Measurements from ENCODE around the gene DTD1. TPM values are rescaled to one million over a fixed set of nuclear protein-coding genes. Genes with fewer than 3 reads are reported as not detected.
"Not testable (repeated sequence)": the region's sequence is repeated elsewhere in the genome, so short reads cannot be mapped to it uniquely, and the experiment has no call there.

The DTD1 gene
- total RNA-seq, 2 experiments from 2014 or later, result 46.4 to 47.1 TPM

DNA sequence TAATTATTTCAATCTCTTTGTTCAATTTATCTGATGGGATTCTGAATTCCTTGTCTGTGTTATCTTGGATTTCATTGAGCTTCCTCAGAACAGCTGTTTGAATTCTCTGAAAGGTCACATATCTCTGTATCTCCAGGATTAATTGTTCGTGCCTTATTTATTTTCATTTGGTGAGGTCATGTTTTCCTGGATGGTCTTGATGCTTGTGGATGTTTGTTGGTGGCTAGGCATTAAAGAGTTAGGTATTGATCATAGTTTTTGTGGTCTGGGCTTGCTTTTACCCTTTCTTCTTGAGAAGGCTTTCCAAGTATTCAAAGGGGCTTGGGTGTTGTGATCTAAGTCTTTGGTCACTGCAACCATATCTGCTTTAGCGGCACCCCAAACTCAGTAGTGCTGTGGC, 186.4 kb downstream of the DTD1 start:
- Mint-ChIP-seq H3K9me3 (no peaks in the 10 kb centered on the region), H3K27ac (no peak overlapping the region), H3K4me1 (ENCODE audit: low read depth) (no peaks in the 10 kb centered on the region), H3K4me3 (no peak overlapping the region), H3K27me3 (ENCODE audit: low read depth) (peaks cover 3% of the 10 kb centered on the region), H3K36me3 (ENCODE audit: low read depth) (no peaks in the 10 kb centered on the region)
- no peak for DNase-seq
- intact Hi-C loops (cut with micrococcal nuclease), result no loop called here
- CTCF ChIA-PET, result no interaction called here

DNA sequence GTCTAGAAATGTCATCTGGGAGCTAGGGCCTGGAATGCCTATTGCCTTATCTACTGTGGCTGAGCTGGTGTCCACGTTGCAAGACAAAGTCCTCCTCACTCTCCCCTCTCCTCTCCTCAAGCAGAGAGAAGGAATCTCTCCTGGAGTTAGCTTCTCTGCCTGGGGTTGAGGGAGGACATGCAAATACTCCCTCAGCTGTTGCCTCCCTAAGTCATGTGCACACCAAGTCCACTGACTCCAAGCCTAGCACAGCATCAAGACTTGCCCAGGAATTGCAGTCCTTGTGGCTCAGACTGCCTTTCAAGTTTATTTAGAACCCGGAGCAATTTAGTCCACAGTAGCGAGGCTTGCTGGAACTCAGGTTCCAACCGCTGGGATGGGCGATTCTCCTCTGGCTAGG, 187.8 kb downstream of the DTD1 start:
- no peaks in the 10 kb centered on the region for H3K9me3 Mint-ChIP-seq
- H3K27ac Mint-ChIP-seq, result no peak overlapping the region
- CTCF ChIA-PET, result no interaction called here

DNA sequence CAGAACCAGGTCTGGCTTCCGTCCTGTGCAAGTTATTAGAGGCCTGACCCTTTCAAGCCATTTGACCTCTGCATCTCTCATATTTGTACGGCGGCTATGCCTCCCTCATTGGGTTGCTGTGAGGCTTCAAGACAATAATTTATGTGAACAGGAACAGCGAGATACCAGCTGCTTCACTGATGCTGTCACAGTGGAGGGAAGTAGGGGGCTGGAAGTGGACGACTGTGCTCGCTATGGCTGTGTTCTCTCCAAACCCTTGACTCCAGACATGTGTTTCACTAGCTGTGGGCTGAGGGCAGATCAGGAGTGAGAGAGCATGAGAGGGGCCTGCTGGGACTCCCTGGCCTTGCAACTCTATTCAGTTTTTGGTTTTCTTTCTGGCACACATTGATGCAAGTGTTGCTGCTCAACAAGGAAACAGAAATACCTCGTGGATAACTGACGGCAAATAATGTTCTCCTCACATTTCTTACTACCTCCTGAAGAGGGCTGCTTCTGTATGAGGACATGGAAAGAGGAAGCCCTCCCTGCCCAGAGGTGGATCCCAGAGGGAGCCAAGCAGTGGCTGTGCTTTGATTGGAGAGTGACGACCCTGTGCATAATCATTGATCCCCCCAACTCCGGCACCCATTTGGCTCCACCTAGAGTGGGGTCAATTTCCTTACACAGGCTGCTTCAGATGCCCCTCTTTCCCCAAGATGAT, 191.0 kb downstream of the DTD1 start:
- no peaks in the 10 kb centered on the region for H3K27me3 Mint-ChIP-seq (ENCODE audit: low read depth)
- H3K4me1 Mint-ChIP-seq (ENCODE audit: low read depth), result no peaks in the 10 kb centered on the region
- H3K27ac Mint-ChIP-seq, result no peak overlapping the region
- no peak for DNase-seq
- CTCF ChIA-PET, result no interaction called here
- H3K36me3 Mint-ChIP-seq (ENCODE audit: low read depth), result no peaks in the 10 kb centered on the region
- intact Hi-C loops (cut with micrococcal nuclease), result no loop called here
- H3K9me3 Mint-ChIP-seq, result no peaks in the 10 kb centered on the region
- no peak overlapping the region for H3K4me3 Mint-ChIP-seq

More for the DNA sequence above, 187.8 kb downstream of the DTD1 start:
- H3K4me3 Mint-ChIP-seq, result no peak overlapping the region
- no peaks in the 10 kb centered on the region for H3K4me1 Mint-ChIP-seq (ENCODE audit: low read depth)
- DNase-seq, result no peak
- no peaks in the 10 kb centered on the region for H3K36me3 Mint-ChIP-seq (ENCODE audit: low read depth)
- intact Hi-C loops (cut with micrococcal nuclease), result no loop called here
- H3K27me3 Mint-ChIP-seq (ENCODE audit: low read depth), result peaks cover 3% of the 10 kb centered on the region

- H3K4me1 Mint-ChIP-seq (ENCODE audit: low read depth), result no peaks in the 10 kb centered on the region
- intact Hi-C loops (cut with micrococcal nuclease), result no loop called here
- no peak for DNase-seq
- H3K27ac Mint-ChIP-seq, result no peak overlapping the region
- H3K36me3 Mint-ChIP-seq (ENCODE audit: low read depth), result no peaks in the 10 kb centered on the region
- CTCF ChIA-PET, result no interaction called here
- no peak overlapping the region for H3K4me3 Mint-ChIP-seq
- H3K27me3 Mint-ChIP-seq (ENCODE audit: low read depth), result no peaks in the 10 kb centered on the region
- H3K9me3 Mint-ChIP-seq, result no peaks in the 10 kb centered on the region
Measured at GRCh38 chr20:18780385-18781130, 192.7 kb downstream of the DTD1 start.

DNA sequence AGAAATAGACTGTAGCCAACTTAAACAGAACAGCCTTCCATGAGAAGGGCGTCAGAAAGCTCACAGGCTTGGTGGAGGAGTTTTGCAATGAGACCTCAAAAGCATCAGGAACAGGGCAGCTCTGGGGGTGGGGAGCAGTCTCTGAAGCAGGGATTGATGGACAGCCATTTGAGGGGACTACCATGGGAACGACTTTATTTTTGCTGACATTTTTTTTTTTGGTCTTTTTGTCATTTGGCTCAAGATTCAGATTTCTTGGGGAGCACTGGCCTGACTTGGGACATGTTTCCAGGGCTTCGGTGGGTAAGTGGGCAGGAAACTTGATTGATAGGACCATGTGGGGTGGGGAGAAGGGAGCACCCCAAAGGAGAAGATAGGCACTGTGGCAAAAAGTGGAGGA, 193.7 kb downstream of the DTD1 start:
- CTCF ChIA-PET, result no interaction called here
- Mint-ChIP-seq H3K36me3 (ENCODE audit: low read depth) (no peaks in the 10 kb centered on the region), H3K27ac (no peak overlapping the region), H3K4me1 (ENCODE audit: low read depth) (no peaks in the 10 kb centered on the region), H3K4me3 (no peak overlapping the region), H3K9me3 (no peaks in the 10 kb centered on the region), H3K27me3 (ENCODE audit: low read depth) (no peaks in the 10 kb centered on the region)
- DNase-seq, result no peak
- intact Hi-C loops (cut with micrococcal nuclease), result no loop called here

- Mint-ChIP-seq H3K27ac (no peak overlapping the region), H3K4me1 (ENCODE audit: low read depth) (no peaks in the 10 kb centered on the region), H3K4me3 (no peak overlapping the region), H3K36me3 (ENCODE audit: low read depth) (no peaks in the 10 kb centered on the region), H3K27me3 (ENCODE audit: low read depth) (peaks cover 7% of the 10 kb centered on the region), H3K9me3 (no peaks in the 10 kb centered on the region)
- intact Hi-C loops (cut with micrococcal nuclease), result no loop called here
- CTCF ChIA-PET, result no interaction called here
- DNase-seq, result no peak
Measured at GRCh38 chr20:18783385-18783959, 195.6 kb downstream of the DTD1 start.

- H3K4me3 Mint-ChIP-seq; DNase-seq; CTCF ChIA-PET; H3K4me1 Mint-ChIP-seq (ENCODE audit: low read depth); intact Hi-C loops (cut with micrococcal nuclease); H3K36me3 Mint-ChIP-seq (ENCODE audit: low read depth); H3K9me3 Mint-ChIP-seq; H3K27ac Mint-ChIP-seq: not testable (repeated sequence)
- peaks cover 12% of the 10 kb centered on the region for H3K27me3 Mint-ChIP-seq (ENCODE audit: low read depth)
Measured at GRCh38 chr20:18787046-18787445, 199.2 kb downstream of the DTD1 start.

DNA sequence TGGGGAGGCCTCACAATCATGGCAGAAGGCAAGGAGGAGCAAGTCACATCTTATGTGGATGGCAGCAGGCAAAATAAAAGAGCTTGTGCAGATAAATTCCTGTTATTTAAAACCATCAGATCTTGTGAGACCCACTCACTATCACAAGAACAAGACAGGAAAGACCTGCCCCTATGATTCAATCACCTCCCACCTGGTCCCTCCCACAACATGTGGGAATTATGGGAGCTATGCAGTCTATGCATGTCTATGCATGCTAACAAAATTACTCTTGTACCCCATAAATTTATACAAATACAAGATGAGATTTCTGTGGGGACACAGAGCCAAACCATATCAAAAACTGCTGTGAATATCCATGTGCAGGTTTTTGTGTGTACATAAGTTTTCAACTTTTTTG, 200.2 kb downstream of the DTD1 start:
- CTCF ChIA-PET, result interaction anchor here (0.5 kb wide), 1 partner anchor 1363 kb away, joined by 3 read pairs; no protein-coding TSS in a partner anchor
- Mint-ChIP-seq H3K4me3 (no peak overlapping the region), H3K9me3 (no peaks in the 10 kb centered on the region), H3K27ac (no peak overlapping the region), H3K4me1 (ENCODE audit: low read depth) (no peaks in the 10 kb centered on the region), H3K36me3 (ENCODE audit: low read depth) (no peaks in the 10 kb centered on the region), H3K27me3 (ENCODE audit: low read depth) (peaks cover 15% of the 10 kb centered on the region)
- no peak for DNase-seq
- intact Hi-C loops (cut with micrococcal nuclease), result no loop called here

- intact Hi-C loops (cut with micrococcal nuclease), result loop anchor here (5.0 kb wide), 2 partner anchors 203 to 283 kb away; partner anchors contain the start of genes DTD1 and SEC23B
- peaks cover 15% of the 10 kb centered on the region for H3K27me3 Mint-ChIP-seq (ENCODE audit: low read depth)
Measured at GRCh38 chr20:18790787-18791186, 202.9 kb downstream of the DTD1 start.

DNA sequence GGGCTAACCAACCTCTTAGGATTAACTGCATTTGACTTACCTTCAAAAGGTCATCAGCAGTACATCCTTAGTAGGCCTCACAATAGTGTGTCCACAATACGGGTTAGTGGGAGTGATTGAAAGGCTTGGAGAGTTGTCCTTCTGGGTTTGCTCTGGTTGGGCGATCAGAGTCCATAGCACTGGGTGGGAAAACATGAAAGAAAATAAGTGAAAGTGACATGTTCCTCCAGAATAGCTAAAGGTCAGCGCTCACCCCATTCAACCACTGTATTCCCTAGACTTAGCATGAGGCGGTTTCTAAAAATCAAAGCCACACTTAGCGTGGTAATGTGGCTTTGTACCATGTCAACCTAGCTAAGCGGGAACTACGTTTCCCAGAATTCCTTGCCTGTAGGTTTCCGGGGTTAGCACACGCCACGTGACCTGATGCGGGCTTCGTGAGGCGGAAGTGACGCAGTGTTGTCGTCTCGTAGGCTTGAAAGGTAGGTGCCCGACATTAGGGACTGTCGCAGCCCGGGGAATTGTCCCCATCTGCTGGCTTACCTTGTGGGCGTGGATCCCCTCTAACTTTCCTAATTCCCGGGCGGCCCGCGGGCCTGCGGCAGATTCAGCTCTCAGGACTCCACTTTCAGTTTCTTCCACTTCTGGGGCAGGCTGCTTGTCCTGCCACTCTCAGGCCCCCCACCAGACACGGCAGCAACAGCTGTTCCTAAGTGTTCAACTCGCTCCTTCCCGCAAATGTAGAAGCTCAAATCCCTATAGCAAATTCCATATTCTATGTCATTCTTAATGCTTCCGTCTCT, 206.0 kb downstream of the DTD1 start:
- intact Hi-C loops (cut with micrococcal nuclease), result loop anchor here (1.0 to 5.0 kb wide), 7 partner anchors 162 to 506 kb away; partner anchors contain the start of genes DTD1, DZANK1, POLR3F and SEC23B
- Mint-ChIP-seq H3K9me3 (peaks cover 6% of the 10 kb centered on the region), H3K36me3 (ENCODE audit: low read depth) (peaks cover 6% of the 10 kb centered on the region), H3K27me3 (ENCODE audit: low read depth) (peaks cover 8% of the 10 kb centered on the region), H3K4me3 (peak overlapping the region; percentile 91), H3K4me1 (ENCODE audit: low read depth) (peaks cover 12% of the 10 kb centered on the region), H3K27ac (peak overlapping the region; percentile 94)
- DNase-seq, result peak; percentile 93
- CTCF ChIA-PET, result interaction anchor here (0.6 kb wide), 1 partner anchor 43 kb away, joined by 3 read pairs; no protein-coding TSS in a partner anchor

More at GRCh38 chr20:18790787-18791186, 202.9 kb downstream of the DTD1 start:
- no peak overlapping the region for H3K27ac Mint-ChIP-seq
- no peaks in the 10 kb centered on the region for H3K9me3 Mint-ChIP-seq
- DNase-seq, result no peak
- no peaks in the 10 kb centered on the region for H3K36me3 Mint-ChIP-seq (ENCODE audit: low read depth)
- CTCF ChIA-PET, result no interaction called here
- H3K4me3 Mint-ChIP-seq, result no peak overlapping the region
- H3K4me1 Mint-ChIP-seq (ENCODE audit: low read depth), result peaks cover 12% of the 10 kb centered on the region

DNA sequence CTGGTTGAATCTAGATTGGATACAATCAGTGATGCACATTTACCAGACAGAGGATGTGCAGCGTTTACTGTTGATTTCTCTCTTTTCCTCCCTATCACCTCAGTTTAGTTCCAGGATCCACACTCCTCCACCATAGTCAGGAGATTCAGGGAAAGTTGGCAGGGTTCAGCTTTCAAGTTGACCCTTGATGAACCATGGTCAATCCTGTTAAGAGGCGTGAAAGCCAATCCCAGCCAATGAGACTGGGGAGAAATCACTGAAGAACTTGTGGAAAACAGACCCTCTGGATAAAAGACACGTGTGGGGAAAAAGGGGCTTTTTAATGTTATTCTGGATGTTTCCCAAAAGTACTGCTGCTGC, 206.6 kb downstream of the DTD1 start:
- no peak for DNase-seq
- peak overlapping the region; percentile 94 for H3K27ac Mint-ChIP-seq
- peaks cover 8% of the 10 kb centered on the region for H3K27me3 Mint-ChIP-seq (ENCODE audit: low read depth)
- intact Hi-C loops (cut with micrococcal nuclease), result loop anchor here (1.0 to 5.0 kb wide), 7 partner anchors 162 to 506 kb away; partner anchors contain the start of genes DTD1, DZANK1, POLR3F and SEC23B
- H3K4me3 Mint-ChIP-seq, result peak overlapping the region; percentile 91
- CTCF ChIA-PET, result no interaction called here
- peaks cover 12% of the 10 kb centered on the region for H3K4me1 Mint-ChIP-seq (ENCODE audit: low read depth)
- H3K36me3 Mint-ChIP-seq (ENCODE audit: low read depth), result peaks cover 6% of the 10 kb centered on the region
- H3K9me3 Mint-ChIP-seq, result peaks cover 6% of the 10 kb centered on the region

DNA sequence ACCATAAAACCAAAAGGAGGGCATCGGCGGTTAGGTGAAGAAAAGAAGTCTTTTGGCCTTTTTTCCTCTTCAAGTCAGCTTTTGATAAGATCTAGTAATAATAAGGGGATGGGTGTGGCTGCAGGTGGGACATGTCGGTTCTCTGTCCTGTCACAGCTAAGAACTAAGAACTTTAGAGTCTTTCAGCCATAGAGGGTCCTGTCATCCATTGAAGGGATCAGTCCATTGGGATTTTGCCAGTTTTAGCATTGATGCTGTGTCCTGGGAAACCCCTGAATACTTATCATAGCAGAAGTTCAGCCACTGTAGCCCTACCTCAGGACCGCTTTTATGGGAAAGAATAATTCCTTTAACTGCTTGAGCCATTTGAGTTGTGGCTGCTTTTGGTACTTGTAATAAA, 207.5 kb downstream of the DTD1 start:
- Mint-ChIP-seq H3K27me3 (ENCODE audit: low read depth) (peaks cover 3% of the 10 kb centered on the region), H3K4me1 (ENCODE audit: low read depth) (peaks cover 12% of the 10 kb centered on the region)

More for the DNA sequence above, 207.5 kb downstream of the DTD1 start:
- Mint-ChIP-seq H3K27ac (no peak overlapping the region), H3K4me3 (no peak overlapping the region), H3K9me3 (peaks cover 6% of the 10 kb centered on the region), H3K36me3 (ENCODE audit: low read depth) (peaks cover 6% of the 10 kb centered on the region)
- DNase-seq, result no peak
- intact Hi-C loops (cut with micrococcal nuclease), result no loop called here
- CTCF ChIA-PET, result no interaction called here

Measured in activated naive CD4-positive, alpha-beta T cell treated with anti-CD3 and anti-CD28 coated beads for 36 hours (primary cell).